Measurements from ENCODE around the gene RNU6-1. TPM values are rescaled to one million over a fixed set of nuclear protein-coding genes. Genes with fewer than 3 reads are reported as not detected.
A peak's percentile ranks its signal among the peaks of the same experiment; 100 is the strongest.

Gene RNU6-1
- polyA plus RNA-seq, 2 of the 4 experiments (the other 2 are of a cell fraction) = not detected

DNA sequence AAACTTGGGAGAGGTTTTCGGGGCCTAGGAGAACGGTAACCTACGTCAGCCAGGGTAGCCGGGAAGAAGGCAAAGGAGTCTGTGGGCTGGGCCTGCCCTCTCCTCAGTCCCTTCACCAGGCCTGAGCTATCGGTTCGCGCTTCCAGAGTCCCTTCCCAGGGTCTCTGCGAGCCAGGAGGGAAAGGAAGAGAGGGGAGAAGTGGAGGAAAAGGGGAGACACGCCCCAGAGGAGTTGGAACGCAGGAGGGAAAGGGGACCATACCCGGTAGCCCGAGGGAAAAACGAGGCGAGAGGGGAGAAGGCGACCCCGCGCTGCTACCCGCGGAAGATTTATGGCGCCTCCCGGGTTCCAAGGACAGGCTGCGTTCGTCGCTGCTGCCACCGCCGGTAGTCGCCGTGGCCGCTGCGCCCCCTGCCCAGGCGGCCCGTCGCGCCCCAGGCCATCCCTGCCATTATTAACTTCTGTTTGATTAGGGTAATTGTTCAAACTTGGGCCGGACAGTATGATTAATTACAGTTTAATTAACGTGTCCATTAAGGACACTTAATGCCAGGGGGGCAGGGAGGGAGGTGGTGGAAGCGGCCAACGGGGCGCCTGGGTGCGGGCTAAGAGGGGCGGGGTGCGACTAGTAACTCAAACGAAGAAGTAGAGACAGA lies 17.9 kb downstream of the RNU6-1 start:
- ATAC-seq = 0 out of 6 replicates have a peak, but pooled peaks of 1 of the 2 experiments have one; percentile 12
- DNase-seq (ENCODE audit: low read depth in 1 of 2, low spot score in 1 of 2) = no peak
- Histone ChIP-seq H3K4me3 (no peak overlapping the region), H3K9me3 (no peaks in the 10 kb centered on the region), H3K27ac (no peak overlapping the region), H3K4me2 (no peak overlapping the region), H3K4me1 (peaks cover 22% of the 10 kb centered on the region; the same call in 2 of the 3 replicates)
- ChIA-PET POLR2A (no interaction called here), CTCF (interaction anchor here (0.7 to 0.9 kb wide), 2 partner anchors 10 to 365 kb away, joined by 3 to 4 read pairs; no protein-coding TSS in a partner anchor)
- no peak for TF ChIP-seq RAD21 (conservative IDR thresholded peaks at IDR 0.05 in 1 of 2, IDR thresholded peaks at IDR 0.05 in 1 of 2)
- no peak for TF ChIP-seq CBX8 (IDR thresholded peaks at IDR 0.05)
- no peak for TF ChIP-seq RARB (CRISPR knock-in tag; IDR thresholded peaks at IDR 0.05)
- TF ChIP-seq KDM1A (IDR thresholded peaks at IDR 0.05; ENCODE audit: low read depth) = no peak
- no peak for TF ChIP-seq HDAC2 (IDR thresholded peaks at IDR 0.05)
- no peak for TF ChIP-seq MAZ (IDR thresholded peaks at IDR 0.05; ENCODE audit: borderline replicate concordance, low read depth, low read length)
- no peak for TF ChIP-seq ZSCAN20 (CRISPR knock-in tag; IDR thresholded peaks at IDR 0.05)
- no peak for TF ChIP-seq RCOR1 (IDR thresholded peaks at IDR 0.05; ENCODE audit: low read depth, low read length)
- no peak for TF ChIP-seq BHLHE40 (IDR thresholded peaks at IDR 0.05; ENCODE audit: low read depth, low read length)
- TF ChIP-seq, protein P1, sequence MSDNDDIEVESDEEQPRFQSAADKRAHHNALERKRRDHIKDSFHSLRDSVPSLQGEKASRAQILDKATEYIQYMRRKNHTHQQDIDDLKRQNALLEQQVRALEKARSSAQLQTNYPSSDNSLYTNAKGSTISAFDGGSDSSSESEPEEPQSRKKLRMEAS (IDR thresholded peaks at IDR 0.05) = no peak
- no peak for TF ChIP-seq RFX5 (IDR thresholded peaks at IDR 0.05)
- no peak for TF ChIP-seq ZFP36 (IDR thresholded peaks at IDR 0.05; ENCODE audit: borderline replicate concordance, partially characterized antibody)
- TF ChIP-seq NPAS2 (CRISPR knock-in tag; IDR thresholded peaks at IDR 0.05; ENCODE audit: borderline replicate concordance) = no peak
- TF ChIP-seq, protein P2, sequence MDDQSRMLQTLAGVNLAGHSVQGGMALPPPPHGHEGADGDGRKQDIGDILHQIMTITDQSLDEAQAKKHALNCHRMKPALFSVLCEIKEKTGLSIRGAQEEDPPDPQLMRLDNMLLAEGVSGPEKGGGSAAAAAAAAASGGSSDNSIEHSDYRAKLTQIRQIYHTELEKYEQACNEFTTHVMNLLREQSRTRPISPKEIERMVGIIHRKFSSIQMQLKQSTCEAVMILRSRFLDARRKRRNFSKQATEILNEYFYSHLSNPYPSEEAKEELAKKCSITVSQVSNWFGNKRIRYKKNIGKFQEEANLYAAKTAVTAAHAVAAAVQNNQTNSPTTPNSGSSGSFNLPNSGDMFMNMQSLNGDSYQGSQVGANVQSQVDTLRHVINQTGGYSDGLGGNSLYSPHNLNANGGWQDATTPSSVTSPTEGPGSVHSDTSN (IDR thresholded peaks at IDR 0.05) = no peak
- TF ChIP-seq, protein P3, sequence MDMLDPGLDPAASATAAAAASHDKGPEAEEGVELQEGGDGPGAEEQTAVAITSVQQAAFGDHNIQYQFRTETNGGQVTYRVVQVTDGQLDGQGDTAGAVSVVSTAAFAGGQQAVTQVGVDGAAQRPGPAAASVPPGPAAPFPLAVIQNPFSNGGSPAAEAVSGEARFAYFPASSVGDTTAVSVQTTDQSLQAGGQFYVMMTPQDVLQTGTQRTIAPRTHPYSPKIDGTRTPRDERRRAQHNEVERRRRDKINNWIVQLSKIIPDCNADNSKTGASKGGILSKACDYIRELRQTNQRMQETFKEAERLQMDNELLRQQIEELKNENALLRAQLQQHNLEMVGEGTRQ (IDR thresholded peaks at IDR 0.05) = no peak
- TF ChIP-seq EHMT2 (IDR thresholded peaks at IDR 0.05; ENCODE audit: low read depth) = no peak
- 62% methylated on average over 43 of the region's 43 CpGs for WGBS (ENCODE audit: missing lambda C conversion rate)
- no peak for FAIRE-seq

DNA sequence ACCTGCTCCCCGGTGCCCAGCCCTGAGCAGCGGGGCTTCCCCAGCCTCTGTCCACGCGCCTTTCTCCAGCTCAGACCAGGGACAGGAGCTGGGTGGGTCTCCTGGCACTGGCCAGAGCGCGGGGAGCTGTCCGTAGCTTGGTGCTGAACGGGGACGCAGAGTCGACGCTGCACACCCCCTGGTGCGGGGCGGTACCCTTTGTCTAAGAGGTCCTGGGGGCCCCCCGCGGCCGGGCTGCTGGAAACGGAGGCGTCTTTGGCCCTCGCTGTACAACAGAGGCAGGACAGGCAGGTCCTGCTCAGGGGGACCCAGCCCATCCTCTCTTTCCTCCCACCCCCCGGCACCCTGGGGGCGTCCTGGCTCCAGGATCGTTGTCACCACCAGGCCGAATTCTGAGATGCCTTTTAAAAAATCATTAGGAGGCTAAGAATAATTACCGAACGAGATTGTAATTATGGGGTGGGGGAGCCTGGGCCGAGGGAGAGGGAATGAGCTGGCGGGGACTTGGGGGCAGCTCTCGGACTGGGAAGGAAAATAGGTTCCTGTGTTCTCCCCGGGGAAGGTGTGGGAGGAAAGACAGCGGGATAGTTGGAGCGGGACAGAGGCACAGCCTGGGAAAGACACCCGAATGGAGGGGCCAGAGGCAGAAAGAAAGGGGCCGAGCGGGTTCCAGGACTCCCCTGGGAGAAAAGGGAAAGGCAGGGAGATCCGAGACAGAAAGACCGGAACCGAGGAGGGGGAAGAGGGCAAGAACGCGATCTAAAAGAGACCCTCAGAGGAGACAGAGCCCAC lies 18.7 kb downstream of the RNU6-1 start:
- no peak for FAIRE-seq
- H3K4me2 ChIP-seq = no peak overlapping the region
- H3K9me3 ChIP-seq = no peaks in the 10 kb centered on the region
- ATAC-seq = peak; percentile 11 to 35; a peak in 4 of 6 replicates
- TF ChIP-seq NR3C1 (IDR thresholded peaks at IDR 0.05) = no peak
- TF ChIP-seq HOXB13 (CRISPR knock-in tag; IDR thresholded peaks at IDR 0.05; ENCODE audit: low read depth) = no peak
- TF ChIP-seq HOXA7 (CRISPR knock-in tag; IDR thresholded peaks at IDR 0.05) = no peak
- TF ChIP-seq, protein P4, sequence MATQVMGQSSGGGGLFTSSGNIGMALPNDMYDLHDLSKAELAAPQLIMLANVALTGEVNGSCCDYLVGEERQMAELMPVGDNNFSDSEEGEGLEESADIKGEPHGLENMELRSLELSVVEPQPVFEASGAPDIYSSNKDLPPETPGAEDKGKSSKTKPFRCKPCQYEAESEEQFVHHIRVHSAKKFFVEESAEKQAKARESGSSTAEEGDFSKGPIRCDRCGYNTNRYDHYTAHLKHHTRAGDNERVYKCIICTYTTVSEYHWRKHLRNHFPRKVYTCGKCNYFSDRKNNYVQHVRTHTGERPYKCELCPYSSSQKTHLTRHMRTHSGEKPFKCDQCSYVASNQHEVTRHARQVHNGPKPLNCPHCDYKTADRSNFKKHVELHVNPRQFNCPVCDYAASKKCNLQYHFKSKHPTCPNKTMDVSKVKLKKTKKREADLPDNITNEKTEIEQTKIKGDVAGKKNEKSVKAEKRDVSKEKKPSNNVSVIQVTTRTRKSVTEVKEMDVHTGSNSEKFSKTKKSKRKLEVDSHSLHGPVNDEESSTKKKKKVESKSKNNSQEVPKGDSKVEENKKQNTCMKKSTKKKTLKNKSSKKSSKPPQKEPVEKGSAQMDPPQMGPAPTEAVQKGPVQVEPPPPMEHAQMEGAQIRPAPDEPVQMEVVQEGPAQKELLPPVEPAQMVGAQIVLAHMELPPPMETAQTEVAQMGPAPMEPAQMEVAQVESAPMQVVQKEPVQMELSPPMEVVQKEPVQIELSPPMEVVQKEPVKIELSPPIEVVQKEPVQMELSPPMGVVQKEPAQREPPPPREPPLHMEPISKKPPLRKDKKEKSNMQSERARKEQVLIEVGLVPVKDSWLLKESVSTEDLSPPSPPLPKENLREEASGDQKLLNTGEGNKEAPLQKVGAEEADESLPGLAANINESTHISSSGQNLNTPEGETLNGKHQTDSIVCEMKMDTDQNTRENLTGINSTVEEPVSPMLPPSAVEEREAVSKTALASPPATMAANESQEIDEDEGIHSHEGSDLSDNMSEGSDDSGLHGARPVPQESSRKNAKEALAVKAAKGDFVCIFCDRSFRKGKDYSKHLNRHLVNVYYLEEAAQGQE (IDR thresholded peaks at IDR 0.05) = peak; percentile 88
- TF ChIP-seq JUN (IDR thresholded peaks at IDR 0.05) = no peak
- TF ChIP-seq EHF (CRISPR knock-in tag; IDR thresholded peaks at IDR 0.05) = no peak
- TF ChIP-seq TP53 (CRISPR knock-in tag; IDR thresholded peaks at IDR 0.05) = no peak
- no peak for TF ChIP-seq FOXS1 (CRISPR knock-in tag; IDR thresholded peaks at IDR 0.05)
- DNase-seq (ENCODE audit: low read depth in 1 of 2, low spot score in 1 of 2) = no peak
- CTCF ChIA-PET = interaction anchor here (0.9 to 1.0 kb wide), 3 partner anchors 11 to 887 kb away, joined by 3 to 4 read pairs (median 3); no protein-coding TSS in a partner anchor
- peaks cover 22% of the 10 kb centered on the region; the same call in 2 of the 3 replicates for H3K4me1 ChIP-seq
- POLR2A ChIA-PET = no interaction called here
- H3K4me3 ChIP-seq = no peak overlapping the region
- WGBS (ENCODE audit: missing lambda C conversion rate) = 32% methylated on average over 25 of the region's 39 CpGs
- H3K27ac ChIP-seq = no peak overlapping the region
